Measurements from ENCODE around the gene SCG2. TPM values are rescaled to one million over a fixed set of nuclear protein-coding genes. Genes with fewer than 3 reads are reported as not detected.

SCG2 gene
- total RNA-seq, 1 experiment from 2014 or later: 19.8 TPM

DNA sequence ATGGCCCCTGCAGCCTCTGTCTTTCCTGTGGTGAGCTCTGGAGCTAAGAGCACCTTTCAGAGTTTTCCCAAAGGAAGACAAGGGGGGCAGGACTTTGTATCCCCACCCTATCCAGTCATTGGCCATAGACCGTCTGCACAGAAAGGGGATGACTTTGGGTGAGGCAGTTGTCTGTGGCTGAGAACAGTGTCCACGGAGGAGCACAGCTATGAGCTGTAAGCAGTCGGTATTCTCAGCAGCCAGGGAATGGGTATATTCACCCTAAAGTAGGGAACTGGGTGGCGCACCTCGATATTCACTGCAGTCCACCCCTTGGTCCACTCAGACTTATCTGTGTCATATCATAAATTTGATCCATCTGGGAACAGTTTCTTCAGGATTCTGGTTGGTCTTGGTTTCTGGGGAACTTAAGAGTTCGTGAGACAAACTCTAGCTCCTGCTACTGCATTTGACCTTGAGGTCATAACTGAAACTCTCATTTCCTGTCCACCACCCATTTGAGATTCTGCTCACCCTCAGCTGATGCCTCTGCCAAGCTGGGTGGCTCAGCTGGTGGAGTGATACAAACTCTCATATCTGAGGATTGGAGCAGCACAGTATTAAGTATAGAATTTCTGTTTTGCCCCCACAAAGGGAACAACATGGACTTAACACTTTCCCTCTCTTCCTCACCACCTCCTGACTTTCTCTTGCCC lies 45.2 kb upstream of the SCG2 start:
- CTCF ChIA-PET: no interaction called here
- POLR2A ChIA-PET: no interaction called here

More for the DNA sequence above, 45.2 kb upstream of the SCG2 start:
- BruUV-seq (replicated peaks): no TSS peak
- Histone ChIP-seq H3K4me1 (ENCODE audit: control insufficient read depth in 1 of 2, insufficient read depth in 2 of 2, low read length in 2 of 2) (peaks cover 3 to 17% of the 10 kb centered on the region in 2 experiments; a peak in 2 of 4 replicates), H4K20me1 (ENCODE audit: insufficient read depth) (no peaks in the 10 kb centered on the region), H3K27ac (ENCODE audit: low read depth, low read length) (no peak overlapping the region), H3K27me3 (ENCODE audit: insufficient read depth, low read length) (no peaks in the 10 kb centered on the region), H3K4me3 (replicated peaks in 1 of 2; ENCODE audit: low read depth in 1 of 2, low read length in 2 of 2) (no peak overlapping the region), H3K9me2 (ENCODE audit: insufficient read depth) (no peaks in the 10 kb centered on the region), H3K79me2 (ENCODE audit: insufficient read depth, low read length) (no peaks in the 10 kb centered on the region), H2AFZ (ENCODE audit: low read depth, low read length, poor library complexity, severe bottlenecking) (no peak overlapping the region), H3K36me3 (ENCODE audit: control insufficient read depth in 1 of 2, insufficient read depth in 2 of 2, low read length in 2 of 2) (no peaks in the 10 kb centered on the region), H3K9ac (ENCODE audit: low read length) (no peak overlapping the region), H3K4me2 (ENCODE audit: low read length) (no peak overlapping the region), H3K9me3 (ENCODE audit: control insufficient read depth in 1 of 2, insufficient read depth in 1 of 2, low read depth in 1 of 2, low read length in 2 of 2) (no peaks in the 10 kb centered on the region)
- RAD21 ChIA-PET (ENCODE audit: low non-redundant PET in 1 of 2, low total read pairs in 2 of 2, uncharacterized antibody in 2 of 2, unreplicated experiment in 2 of 2): no interaction called here
- no peak for ATAC-seq
- TF ChIP-seq MAX (IDR thresholded peaks at IDR 0.05) (no peak), JUND (IDR thresholded peaks at IDR 0.05) (no peak), REST (IDR thresholded peaks at IDR 0.05; ENCODE audit: low read depth) (no peak), SP1 (IDR thresholded peaks at IDR 0.05; ENCODE audit: low read depth) (no peak), CBX3 (IDR thresholded peaks at IDR 0.05; ENCODE audit: low read depth) (no peak), SRF (IDR thresholded peaks at IDR 0.05; ENCODE audit: low read depth) (no peak), YY1 (IDR thresholded peaks at IDR 0.05; ENCODE audit: extremely low read depth, insufficient replicate concordance, low read depth, low read length) (no peak), EZH2phosphoT487 (IDR thresholded peaks at IDR 0.05; ENCODE audit: borderline replicate concordance) (no peak), SIN3A (IDR thresholded peaks at IDR 0.05; ENCODE audit: low read depth) (no peak)
- intact Hi-C loops (cut with micrococcal nuclease): no loop called here
- DNase-seq (ENCODE audit: low read depth, low spot score): no peak
